ENCODE data around the gene PYGL. TPM values are rescaled to one million over a fixed set of nuclear protein-coding genes. Genes with fewer than 3 reads are reported as not detected.

Gene PYGL
- total and polyA plus RNA-seq, 10 of the 15 experiments (the other 5 are each of a cell fraction or from before 2014, with no cell fraction given), result 0.05 to 1.4 (median 0.79) TPM

DNA sequence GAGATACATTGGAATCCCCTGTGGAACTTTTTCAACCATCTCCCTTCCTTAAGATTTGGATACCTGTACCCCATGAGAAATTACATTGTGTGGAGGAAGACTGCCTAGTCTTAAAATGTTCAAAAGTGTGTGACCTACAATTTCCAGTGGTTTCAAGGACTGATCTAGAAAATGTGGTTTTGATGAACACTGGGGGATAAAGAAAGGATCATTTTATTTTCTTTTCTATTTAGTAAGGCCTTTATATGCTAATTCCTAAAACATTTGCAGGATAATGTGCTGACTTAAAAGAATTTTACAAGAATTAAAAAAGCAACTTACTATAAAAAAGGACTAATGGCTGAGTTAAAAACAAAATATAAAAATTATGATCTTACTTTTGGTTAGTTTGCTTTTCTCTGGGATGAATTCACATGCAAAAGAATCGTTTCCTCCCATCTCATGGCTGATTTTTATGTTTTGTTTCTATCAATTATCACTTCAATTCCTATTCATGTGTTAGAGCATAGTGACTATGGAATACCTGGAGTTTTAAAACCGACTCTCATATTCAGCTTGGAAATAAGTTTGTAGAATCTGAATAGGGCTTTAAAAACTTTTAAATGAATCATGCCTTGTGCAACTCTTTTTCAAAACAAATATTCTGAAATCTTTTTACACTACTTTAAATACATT lies 39.9 kb upstream of the PYGL start:
- H3K9ac ChIP-seq (ENCODE audit: control insufficient read depth, insufficient read depth, low read length), result no peak overlapping the region
- H3K4me3 ChIP-seq, result no peak overlapping the region
- DNase-seq (ENCODE audit: low read depth, low spot score) (no peak), FAIRE-seq (no peak), ATAC-seq (no peak)
- H2AFZ ChIP-seq (ENCODE audit: control insufficient read depth, low read depth, low read length), result no peak overlapping the region
- peaks cover 3% of the 10 kb centered on the region; the same call in 1 of the 2 replicates for H4K20me1 ChIP-seq (ENCODE audit: control insufficient read depth, insufficient read depth)
- ChIA-PET CTCF (no interaction called here), POLR2A (no interaction called here), SMC1A (ENCODE audit: uncharacterized antibody, unreplicated experiment) (no interaction called here), RAD21 (ENCODE audit: unreplicated experiment) (no interaction called here)
- no peaks in the 10 kb centered on the region for H3K9me3 ChIP-seq (replicated peaks; ENCODE audit: control insufficient read depth, insufficient read depth, low read length)
- no peaks in the 10 kb centered on the region for H3K36me3 ChIP-seq (ENCODE audit: control insufficient read depth in 2 of 2, insufficient read depth in 2 of 2, low read length in 1 of 2)
- H3K79me2 ChIP-seq (ENCODE audit: control insufficient read depth, insufficient read depth, low read length), result no peaks in the 10 kb centered on the region
- BruUV-seq (replicated peaks), result no TSS peak
- H3K4me1 ChIP-seq (ENCODE audit: control insufficient read depth, insufficient read depth, low read length), result peaks cover 4% of the 10 kb centered on the region; the same call in 1 of the 2 replicates
- H3K27ac ChIP-seq (ENCODE audit: control insufficient read depth, insufficient read depth), result no peak overlapping the region
- H3K4me2 ChIP-seq (ENCODE audit: control insufficient read depth, insufficient read depth), result no peak overlapping the region
- TF ChIP-seq NFYB (IDR thresholded peaks at IDR 0.05; ENCODE audit: insufficient read depth, low read depth, low read length) (no peak), EGR1 (IDR thresholded peaks at IDR 0.05; ENCODE audit: borderline replicate concordance in 1 of 2, low read depth in 2 of 2, low read length in 2 of 2) (no peak), RELA (IDR thresholded peaks at IDR 0.05; ENCODE audit: borderline replicate concordance, partially characterized antibody) (no peak)
- WGBS (ENCODE audit: insufficient coverage, insufficient replicate concordance, low lambda C conversion rate, missing lambda C conversion rate), result 0% methylated on average over 2 of the region's 2 CpGs
- in situ Hi-C loops (cut with MboI) (no loop called here), intact Hi-C loops (cut with micrococcal nuclease; ENCODE audit: unreplicated experiment) (no loop called here)
- no peaks in the 10 kb centered on the region; a peak in 1 of 4 replicates for H3K27me3 ChIP-seq (replicated peaks in 1 of 2; ENCODE audit: control insufficient read depth in 2 of 2, insufficient read depth in 2 of 2, low read length in 1 of 2)

DNA sequence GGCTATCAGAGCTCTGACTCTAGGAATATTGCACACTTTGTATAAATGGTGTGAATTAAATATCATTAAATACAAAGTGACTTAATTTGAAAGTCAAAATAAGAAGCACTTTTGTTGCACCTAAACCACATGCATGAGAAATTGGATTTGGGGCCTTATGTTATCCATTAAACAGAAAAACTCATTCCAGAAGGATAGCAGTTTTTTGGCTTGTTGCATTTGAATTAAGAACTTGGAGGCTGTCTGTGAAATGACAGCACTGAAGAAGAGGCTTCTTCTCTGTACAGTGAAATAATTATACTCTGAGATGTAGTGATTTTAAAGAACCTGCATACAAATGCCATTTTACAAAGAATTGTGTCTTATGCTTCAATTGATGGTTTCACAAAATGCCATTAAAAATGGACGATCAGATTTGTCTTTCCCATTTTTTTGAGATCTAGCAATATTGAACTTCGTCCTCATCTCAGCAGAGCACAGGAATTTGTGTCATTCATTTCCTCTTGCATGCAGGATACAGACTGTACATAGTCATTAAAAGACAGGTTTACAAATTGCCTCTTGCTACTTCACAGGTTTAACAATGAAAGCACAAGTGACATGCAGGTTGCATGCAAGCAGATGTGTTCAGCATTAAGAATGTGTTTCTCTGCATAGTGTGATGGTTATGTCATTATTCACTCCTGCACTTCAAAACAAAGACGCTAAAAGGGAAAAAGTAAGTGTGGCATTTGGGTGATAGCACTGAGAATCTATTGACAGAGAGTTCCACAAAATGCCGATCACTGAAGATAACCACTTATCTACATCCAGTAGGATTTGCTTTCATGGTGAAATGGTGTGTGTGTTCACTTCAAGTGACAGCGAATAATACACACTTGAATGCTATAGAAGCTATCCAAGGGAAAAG lies 35.9 kb upstream of the PYGL start:
- Histone ChIP-seq H3K4me1 (ENCODE audit: control insufficient read depth, insufficient read depth, low read length) (peaks cover 23% of the 10 kb centered on the region), H3K9me3 (replicated peaks; ENCODE audit: control insufficient read depth, insufficient read depth, low read length) (no peaks in the 10 kb centered on the region), H3K4me3 (no peak overlapping the region), H3K9ac (ENCODE audit: control insufficient read depth, insufficient read depth, low read length) (no peak overlapping the region), H3K36me3 (ENCODE audit: control insufficient read depth in 2 of 2, insufficient read depth in 2 of 2, low read length in 1 of 2) (no peaks in the 10 kb centered on the region), H3K27me3 (replicated peaks in 1 of 2; ENCODE audit: control insufficient read depth in 2 of 2, insufficient read depth in 2 of 2, low read length in 1 of 2) (no peaks in the 10 kb centered on the region), H4K20me1 (ENCODE audit: control insufficient read depth, insufficient read depth) (no peaks in the 10 kb centered on the region), H2AFZ (ENCODE audit: control insufficient read depth, low read depth, low read length) (no peak overlapping the region), H3K4me2 (ENCODE audit: control insufficient read depth, insufficient read depth) (no peak overlapping the region), H3K27ac (ENCODE audit: control insufficient read depth, insufficient read depth) (no peak overlapping the region), H3K79me2 (ENCODE audit: control insufficient read depth, insufficient read depth, low read length) (no peaks in the 10 kb centered on the region)
- intact Hi-C loops (cut with micrococcal nuclease; ENCODE audit: unreplicated experiment), result no loop called here
- WGBS (ENCODE audit: insufficient coverage, insufficient replicate concordance, low lambda C conversion rate, missing lambda C conversion rate), result 23% methylated on average over 5 of the region's 5 CpGs
- in situ Hi-C loops (cut with MboI), result no loop called here
- ChIA-PET RAD21 (ENCODE audit: unreplicated experiment) (no interaction called here), POLR2A (no interaction called here), CTCF (interaction anchor here (1.0 kb wide), 1 partner anchor 120 kb away, joined by 3 read pairs; no protein-coding TSS in a partner anchor), SMC1A (ENCODE audit: uncharacterized antibody, unreplicated experiment) (no interaction called here)
- BruUV-seq (replicated peaks), result no TSS peak
- no peak for FAIRE-seq
- no peak for TF ChIP-seq RFX5 (IDR thresholded peaks at IDR 0.05; ENCODE audit: low read depth, low read length)
- no peak for TF ChIP-seq TAF1 (IDR thresholded peaks at IDR 0.05; ENCODE audit: borderline replicate concordance, low read depth, low read length)
- TF ChIP-seq ZSCAN29 (IDR thresholded peaks at IDR 0.05), result no peak
- no peak for TF ChIP-seq POLR2A (IDR thresholded peaks at IDR 0.05; ENCODE audit: low read depth, low read length)
- TF ChIP-seq BACH1 (IDR thresholded peaks at IDR 0.05; ENCODE audit: borderline replicate concordance), result no peak
- no peak for TF ChIP-seq MXI1 (IDR thresholded peaks at IDR 0.05; ENCODE audit: low read depth, low read length)
- no peak for TF ChIP-seq FOXM1 (IDR thresholded peaks at IDR 0.05; ENCODE audit: low read depth, low read length)
- TF ChIP-seq, protein P1, sequence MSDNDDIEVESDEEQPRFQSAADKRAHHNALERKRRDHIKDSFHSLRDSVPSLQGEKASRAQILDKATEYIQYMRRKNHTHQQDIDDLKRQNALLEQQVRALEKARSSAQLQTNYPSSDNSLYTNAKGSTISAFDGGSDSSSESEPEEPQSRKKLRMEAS (IDR thresholded peaks at IDR 0.05; ENCODE audit: low read depth, low read length), result no peak
- DNase-seq (ENCODE audit: low read depth, low spot score), result no peak
- no peak for ATAC-seq
